Measurements from ENCODE around the gene SGTA. TPM values are rescaled to one million over a fixed set of nuclear protein-coding genes. Genes with fewer than 3 reads are reported as not detected.

Gene SGTA
- total RNA-seq, 3 donors from 2014 or later (not counting 1 experiment from before 2014, with no cell fraction given): 35.2 to 38.1 (median 36.2) TPM

GRCh38 chr19:2756477-2756876 is 26.6 kb downstream of the SGTA start:
- H3K27ac Mint-ChIP-seq: no peak overlapping the region
- WGBS (ENCODE audit: insufficient coverage): 79% methylated on average over 8 of the region's 8 CpGs

DNA sequence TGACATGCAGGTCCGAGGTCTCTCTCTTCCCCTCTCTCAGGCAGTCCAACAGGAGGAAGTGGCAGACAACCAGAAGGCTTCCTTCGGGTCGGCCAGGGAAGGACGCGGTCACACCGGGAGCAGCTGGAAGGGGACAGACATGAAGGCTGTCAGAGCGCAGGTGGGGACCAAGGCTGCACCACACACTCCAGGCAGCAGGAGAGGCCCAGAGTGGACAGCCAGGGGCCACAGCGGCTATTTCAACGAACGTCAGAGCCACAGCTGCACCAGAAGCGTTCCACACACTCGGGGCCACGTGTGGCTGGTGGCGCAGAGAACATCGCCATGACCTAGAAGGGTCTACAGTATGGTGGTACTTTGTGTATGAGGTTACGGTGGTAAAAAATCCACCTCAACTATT is 27.3 kb downstream of the SGTA start:
- no peak overlapping the region for H3K27ac ChIP-seq (ENCODE audit: low read length)
- no peaks in the 10 kb centered on the region for H3K9me3 Mint-ChIP-seq
- no peaks in the 10 kb centered on the region for H3K27me3 ChIP-seq (ENCODE audit: control insufficient read depth, insufficient read depth, low read length)
- intact Hi-C loops (cut with micrococcal nuclease): no loop called here
- H3K4me1 Mint-ChIP-seq: no peaks in the 10 kb centered on the region
- TF ChIP-seq CTCF (IDR thresholded peaks at IDR 0.05): no peak
- 92% methylated on average over 11 of the region's 16 CpGs for WGBS (ENCODE audit: insufficient coverage)
- H3K4me3 ChIP-seq (ENCODE audit: low read length): no peak overlapping the region
- no peaks in the 10 kb centered on the region for H3K36me3 Mint-ChIP-seq
- no peak for DNase-seq
- ATAC-seq: no peak
- no peak overlapping the region for H3K27ac Mint-ChIP-seq
- no peaks in the 10 kb centered on the region for H3K4me1 ChIP-seq (ENCODE audit: control insufficient read depth, insufficient read depth, low read length)
- peaks cover 29% of the 10 kb centered on the region for H3K36me3 ChIP-seq (ENCODE audit: control insufficient read depth, insufficient read depth, low read length)
- no peaks in the 10 kb centered on the region for H3K9me3 ChIP-seq (ENCODE audit: control insufficient read depth, insufficient read depth, low read length)
- H3K27me3 Mint-ChIP-seq (ENCODE audit: low read depth in 2 of 2): no peaks in the 10 kb centered on the region
- no peak overlapping the region for H3K4me3 Mint-ChIP-seq

More at GRCh38 chr19:2756477-2756876, 26.6 kb downstream of the SGTA start:
- H3K27ac ChIP-seq (ENCODE audit: low read length): no peak overlapping the region
- H3K4me1 ChIP-seq (ENCODE audit: control insufficient read depth, insufficient read depth, low read length): no peaks in the 10 kb centered on the region
- Mint-ChIP-seq H3K9me3 (no peaks in the 10 kb centered on the region), H3K36me3 (no peaks in the 10 kb centered on the region), H3K4me1 (no peaks in the 10 kb centered on the region), H3K27me3 (ENCODE audit: low read depth in 2 of 2) (no peaks in the 10 kb centered on the region), H3K4me3 (no peak overlapping the region)
- intact Hi-C loops (cut with micrococcal nuclease): no loop called here
- no peak for ATAC-seq
- H3K9me3 ChIP-seq (ENCODE audit: control insufficient read depth, insufficient read depth, low read length): no peaks in the 10 kb centered on the region
- no peak for TF ChIP-seq CTCF (IDR thresholded peaks at IDR 0.05)
- peaks cover 33% of the 10 kb centered on the region for H3K36me3 ChIP-seq (ENCODE audit: control insufficient read depth, insufficient read depth, low read length)
- no peaks in the 10 kb centered on the region for H3K27me3 ChIP-seq (ENCODE audit: control insufficient read depth, insufficient read depth, low read length)
- H3K4me3 ChIP-seq (ENCODE audit: low read length): no peak overlapping the region
- no peak for DNase-seq

DNA sequence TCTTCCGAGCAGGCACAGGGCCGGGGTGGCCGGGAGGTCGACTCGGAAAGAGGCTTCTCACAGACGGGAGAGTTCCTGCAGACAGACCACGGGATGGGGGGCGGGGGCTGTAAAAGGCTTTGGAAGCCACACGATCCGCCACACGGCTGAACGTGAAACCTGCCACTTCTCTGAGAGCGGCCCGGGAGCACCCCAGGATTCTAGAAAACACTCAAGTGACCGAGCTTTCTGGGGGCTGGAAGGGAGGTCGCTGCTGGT is 27.7 kb downstream of the SGTA start:
- peaks cover 27% of the 10 kb centered on the region for H3K36me3 ChIP-seq (ENCODE audit: control insufficient read depth, insufficient read depth, low read length)

More for the DNA sequence above, 27.7 kb downstream of the SGTA start:
- no peaks in the 10 kb centered on the region for H3K27me3 ChIP-seq (ENCODE audit: control insufficient read depth, insufficient read depth, low read length)
- H3K36me3 Mint-ChIP-seq: no peaks in the 10 kb centered on the region
- DNase-seq: no peak
- no peaks in the 10 kb centered on the region for H3K4me1 Mint-ChIP-seq
- no peak overlapping the region for H3K27ac ChIP-seq (ENCODE audit: low read length)
- no peak for TF ChIP-seq CTCF (IDR thresholded peaks at IDR 0.05)
- H3K4me3 ChIP-seq (ENCODE audit: low read length): no peak overlapping the region
- intact Hi-C loops (cut with micrococcal nuclease): no loop called here
- H3K4me1 ChIP-seq (ENCODE audit: control insufficient read depth, insufficient read depth, low read length): no peaks in the 10 kb centered on the region
- H3K4me3 Mint-ChIP-seq: no peak overlapping the region
- H3K9me3 Mint-ChIP-seq: no peaks in the 10 kb centered on the region
- H3K27me3 Mint-ChIP-seq (ENCODE audit: low read depth in 2 of 2): no peaks in the 10 kb centered on the region
- ATAC-seq: no peak
- WGBS (ENCODE audit: insufficient coverage): 98% methylated on average over 16 of the region's 16 CpGs
- no peak overlapping the region for H3K27ac Mint-ChIP-seq
- no peaks in the 10 kb centered on the region for H3K9me3 ChIP-seq (ENCODE audit: control insufficient read depth, insufficient read depth, low read length)

Measured in natural killer cell (primary cell).